PC-9 (cell line): ENCODE data around the gene PALM3. TPM values are rescaled to one million over a fixed set of nuclear protein-coding genes. Genes with fewer than 3 reads are reported as not detected.

Source experiments
- BruUV-seq: library from RNA; stranded (reverse); fragments of 400-500 nt; replicated peaks from 2 replicates; lab custom pipeline; 2021; lab: Mats Ljungman, UMichigan
- CTCF ChIA-PET: fragments of 300-600 bp; sonication (Branson Sonifier 250); formaldehyde crosslinking; loops from one replicate; lab custom pipeline; 2022; ENCODE audit warnings: antibody characterized with exemption; lab: Charles Lee
- POLR2A ChIA-PET: fragments of 300-600 bp; sonication (Branson Sonifier 250); formaldehyde crosslinking; loops from one replicate; lab custom pipeline; 2022; ENCODE audit warnings: antibody characterized with exemption; ENCODE audit not compliant: unreplicated experiment; lab: Charles Lee
- DNase-seq, 2 experiments: peaks; one replicate each; pipeline versions ENCODE4 v3.0.0 to v3.0.0-alpha.2; 2015 to 2022; ENCODE audit warnings: mixed read lengths in 1 of 2
- H2AFZ ChIP-seq: fragments of 200-600 bp; sonication (generic); 2 replicates; pipeline ENCODE4 v1.8.1; 2017; ENCODE audit warnings: antibody characterized with exemption
- H3F3A ChIP-seq: fragments of 200-600 bp; sonication (generic); 2 replicates; pipeline ENCODE4 v1.8.1; 2017; ENCODE audit warnings: antibody characterized with exemption, mild to moderate bottlenecking, low read depth; ENCODE audit not compliant: insufficient read depth
- H3K27ac ChIP-seq: fragments of 200-600 bp; sonication (generic); 2 replicates; pipeline ENCODE4 v1.6.1; 2016; ENCODE audit warnings: mixed run types
- H3K27me3 ChIP-seq: fragments of 200-600 bp; sonication (generic); 2 replicates; pipeline ENCODE4 v1.6.1; 2016; ENCODE audit warnings: low read depth, mixed run types; ENCODE audit not compliant: insufficient read depth
- H3K36me3 ChIP-seq: fragments of 200-600 bp; sonication (generic); 2 replicates; pipeline ENCODE4 v1.6.1; 2016; ENCODE audit warnings: low read depth, mixed run types
- H3K4me1 ChIP-seq: fragments of 200-600 bp; sonication (generic); replicated peaks from 2 replicates; pipeline ENCODE4 v1.6.1; 2016; ENCODE audit warnings: mixed run types; ENCODE audit not compliant: insufficient read depth
- H3K4me2 ChIP-seq: fragments of 200-600 bp; sonication (generic); 2 replicates; pipeline ENCODE4 v1.6.1; 2017; ENCODE audit warnings: mixed run types
- H3K4me3 ChIP-seq: fragments of 200-600 bp; sonication (generic); 2 replicates; pipeline ENCODE4 v1.6.1; 2016; ENCODE audit warnings: mixed run types
- H3K79me2 ChIP-seq: fragments of 200-600 bp; sonication (generic); 2 replicates; pipeline ENCODE4 v1.6.1; 2017; ENCODE audit warnings: low read depth, mixed run types
- H3K9me2 ChIP-seq: fragments of 200-600 bp; sonication (generic); 2 replicates; pipeline ENCODE4 v1.8.1; 2017; ENCODE audit warnings: mild to moderate bottlenecking; ENCODE audit not compliant: insufficient read depth
- H3K9me3 ChIP-seq: fragments of 200-600 bp; sonication (generic); 2 replicates; pipeline ENCODE4 v1.8.1; 2016; ENCODE audit warnings: low read depth; ENCODE audit not compliant: insufficient read depth
- H4K20me1 ChIP-seq: fragments of 200-600 bp; sonication (generic); 2 replicates; pipeline ENCODE4 v1.8.1; 2017; ENCODE audit not compliant: insufficient read depth
- EZH2 ChIP-seq: fragments of 200-600 bp; sonication (generic); IDR thresholded peaks from 2 replicates; pipeline ENCODE4 v1.8.0; 2017; ENCODE audit warnings: antibody characterized with exemption, low read depth
- intact Hi-C: fragments of 100-400 bp; cut with micrococcal nuclease; formaldehyde crosslinking; loops from one replicate; pipeline ENCODE4 v1.10.0; 2022; ENCODE audit not compliant: unreplicated experiment
- total RNA-seq: library from RNA; stranded (reverse); gene quantifications from 2 replicates; pipeline ENCODE4 v1.2.3, GENCODE V29; 2021
- TF ChIP-seq, protein P1 (sequence below): fragments of 200-600 bp; sonication (generic); conservative IDR thresholded peaks from 2 replicates; pipeline ENCODE4 v1.6.1; 2017; ENCODE audit warnings: mixed run types, antibody characterized with exemption, mild to moderate bottlenecking, moderate library complexity

The PALM3 gene
- total RNA-seq, 1 experiment from 2014 or later: 28.8 TPM

DNA sequence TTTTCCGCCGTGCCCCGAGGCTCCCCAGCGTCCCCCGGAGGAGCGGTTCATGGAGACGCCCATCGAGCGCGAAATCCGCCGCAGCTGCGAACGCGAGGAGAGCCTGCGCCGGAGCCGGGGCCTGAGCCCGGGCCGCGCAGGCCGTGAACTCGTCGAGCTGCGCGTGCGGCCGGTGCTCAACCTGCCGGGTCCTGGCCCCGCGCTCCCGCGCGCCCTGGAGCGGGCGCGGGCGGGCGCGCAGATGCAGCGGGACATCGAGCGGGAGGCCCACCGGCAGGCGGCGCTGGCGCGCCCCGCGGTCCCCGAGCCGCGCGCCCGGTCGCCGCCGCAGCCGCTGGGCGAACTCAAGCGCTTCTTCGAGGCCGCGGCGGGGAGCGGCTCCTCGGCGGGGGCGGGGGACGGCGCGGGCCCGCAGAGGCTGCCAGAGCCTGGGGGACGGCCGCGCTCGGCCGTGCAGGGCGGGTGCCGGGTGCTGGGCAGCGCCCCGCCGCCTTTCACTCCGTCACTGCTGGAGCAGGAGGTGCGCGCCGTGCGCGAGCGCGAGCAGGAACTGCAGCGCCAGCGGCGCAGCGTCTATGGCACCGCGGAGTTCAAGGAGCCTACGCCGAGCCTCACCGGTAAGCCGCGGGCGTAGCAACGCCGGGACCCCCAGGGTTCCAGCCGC, 11.5 kb upstream of the PALM3 start:
- Histone ChIP-seq H2AFZ (peak overlapping the region; percentile 90), H3K36me3 (no peaks in the 10 kb centered on the region), H4K20me1 (no peaks in the 10 kb centered on the region), H3K9me3 (no peaks in the 10 kb centered on the region), H3K4me3 (peak overlapping the region; percentile 72), H3K4me2 (peak overlapping the region; percentile 100), H3K79me2 (no peaks in the 10 kb centered on the region), H3K27ac (no peak overlapping the region), H3K27me3 (no peaks in the 10 kb centered on the region), H3F3A (peaks cover 29% of the 10 kb centered on the region), H3K4me1 (0 out of 2 replicates have a peak, but pooled peaks cover 10% of the 10 kb centered on the region), H3K9me2 (no peaks in the 10 kb centered on the region)
- TF ChIP-seq EZH2: no peak
- TF ChIP-seq, protein P1, sequence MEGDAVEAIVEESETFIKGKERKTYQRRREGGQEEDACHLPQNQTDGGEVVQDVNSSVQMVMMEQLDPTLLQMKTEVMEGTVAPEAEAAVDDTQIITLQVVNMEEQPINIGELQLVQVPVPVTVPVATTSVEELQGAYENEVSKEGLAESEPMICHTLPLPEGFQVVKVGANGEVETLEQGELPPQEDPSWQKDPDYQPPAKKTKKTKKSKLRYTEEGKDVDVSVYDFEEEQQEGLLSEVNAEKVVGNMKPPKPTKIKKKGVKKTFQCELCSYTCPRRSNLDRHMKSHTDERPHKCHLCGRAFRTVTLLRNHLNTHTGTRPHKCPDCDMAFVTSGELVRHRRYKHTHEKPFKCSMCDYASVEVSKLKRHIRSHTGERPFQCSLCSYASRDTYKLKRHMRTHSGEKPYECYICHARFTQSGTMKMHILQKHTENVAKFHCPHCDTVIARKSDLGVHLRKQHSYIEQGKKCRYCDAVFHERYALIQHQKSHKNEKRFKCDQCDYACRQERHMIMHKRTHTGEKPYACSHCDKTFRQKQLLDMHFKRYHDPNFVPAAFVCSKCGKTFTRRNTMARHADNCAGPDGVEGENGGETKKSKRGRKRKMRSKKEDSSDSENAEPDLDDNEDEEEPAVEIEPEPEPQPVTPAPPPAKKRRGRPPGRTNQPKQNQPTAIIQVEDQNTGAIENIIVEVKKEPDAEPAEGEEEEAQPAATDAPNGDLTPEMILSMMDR: no peak
- ChIA-PET CTCF (interaction anchor here (0.5 to 1.3 kb wide), 3 partner anchors 180 to 194 kb away, joined by 5 to 6 read pairs (median 5); no protein-coding TSS in a partner anchor), POLR2A (no interaction called here)
- DNase-seq: peak; percentile 61 to 78
- no TSS peak for BruUV-seq
- intact Hi-C loops: loop anchor here (2.0 to 5.0 kb wide), 3 partner anchors 41 to 476 kb away; partner anchors contain the start of genes IL27RA and RFX1

DNA sequence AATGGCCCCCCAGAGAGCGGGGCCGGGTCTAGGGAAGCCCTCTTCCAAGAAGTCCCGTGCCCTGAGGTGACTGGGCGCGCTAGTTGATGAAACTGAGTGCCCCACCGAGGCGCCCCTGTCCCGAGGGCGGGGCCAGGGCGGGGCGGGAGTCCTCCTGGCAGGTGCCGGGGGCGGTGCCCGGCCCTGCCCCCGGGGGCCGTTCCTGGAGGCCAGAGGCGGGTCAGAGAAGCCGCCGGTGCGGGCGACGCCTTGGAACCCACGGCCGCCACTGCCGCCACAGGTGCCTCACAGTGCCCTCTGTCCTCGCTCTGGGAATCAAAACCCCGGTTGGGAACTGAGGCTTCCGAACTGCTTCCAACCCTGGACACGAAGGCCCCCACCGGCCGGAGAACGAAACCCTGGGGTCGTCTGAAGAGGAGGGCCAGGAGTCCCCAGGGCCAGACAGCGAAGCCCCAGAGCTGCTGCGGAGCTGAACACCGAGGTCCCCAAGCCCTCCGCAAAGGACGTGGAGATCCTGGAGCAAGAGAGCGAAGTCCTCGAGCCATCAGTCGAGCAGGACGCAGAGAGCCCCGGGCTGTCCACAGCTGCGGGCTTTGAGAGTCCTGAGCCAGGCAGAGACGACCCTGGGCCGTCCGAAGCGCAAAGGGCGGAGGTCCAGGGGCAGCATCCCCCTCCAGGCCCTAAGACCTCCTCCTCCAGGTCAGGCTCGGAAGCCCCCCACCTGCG, 10.8 kb upstream of the PALM3 start, which contains the start of gene MISP3:
Gene MISP3, plus strand, starts transcription at position 252 of the 726 bp plus-strand sequence. CDS start 524 bp downstream, outside the sequence.
- no TSS peak for BruUV-seq
- no peak within 1 kb of the TSS for H3K27ac ChIP-seq

More for the DNA sequence above, 10.8 kb upstream of the PALM3 start, which contains the start of gene MISP3:
- Histone ChIP-seq H3K4me3 (peak within 1 kb of the TSS; percentile 72), H3K79me2 (no peaks in the 10 kb centered on the region), H2AFZ (peak within 1 kb of the TSS; percentile 90), H4K20me1 (no peaks in the 10 kb centered on the region), H3K4me1 (0 out of 2 replicates have a peak, but pooled peaks cover 10% of the 10 kb centered on the region), H3K9me2 (no peaks in the 10 kb centered on the region), H3K9me3 (no peaks in the 10 kb centered on the region), H3K4me2 (peak within 1 kb of the TSS; percentile 100), H3K36me3 (no peaks in the 10 kb centered on the region), H3K27me3 (no peaks in the 10 kb centered on the region), H3F3A (peaks cover 29% of the 10 kb centered on the region)
- peak; percentile 48 to 81 for DNase-seq
- ChIA-PET POLR2A (no interaction called here), CTCF (interaction anchor here (0.5 kb wide), 1 partner anchor 188 kb away, joined by 5 read pairs; no protein-coding TSS in a partner anchor)
- TF ChIP-seq, protein P1: peak; percentile 53
- no peak for TF ChIP-seq EZH2
- intact Hi-C loops: loop anchor here (1.0 to 5.0 kb wide), 5 partner anchors 40 to 475 kb away; partner anchors contain the start of genes IL27RA and RFX1
